ENCODE data around the gene COL15A1. TPM values are rescaled to one million over a fixed set of nuclear protein-coding genes. Genes with fewer than 3 reads are reported as not detected.

COL15A1 gene
- total and polyA plus RNA-seq, 2 of the 8 experiments (the other 6 are each of a cell fraction or from before 2014, with no cell fraction given) = 0.12 to 0.15 TPM

DNA sequence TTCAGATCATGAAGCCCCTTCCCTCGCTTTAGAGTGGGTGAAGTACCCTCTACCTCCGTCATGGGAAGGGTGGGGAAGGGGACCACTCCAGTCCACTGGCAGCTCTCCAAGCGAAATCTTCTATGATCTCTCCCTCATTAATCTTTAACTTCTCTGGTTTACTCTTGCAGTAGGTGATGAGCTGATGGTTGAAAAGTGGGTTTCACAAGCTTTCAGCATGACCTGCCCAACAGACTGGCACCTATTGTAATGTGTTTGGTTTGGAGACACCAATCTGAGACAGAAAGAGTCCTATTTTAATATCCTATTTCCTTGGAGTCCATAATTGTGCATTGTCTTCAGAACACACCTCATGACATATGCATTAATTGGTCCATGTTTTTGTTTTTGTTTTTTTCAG is 90.4 kb downstream of the COL15A1 start (continued):
- no peak for TF ChIP-seq GABPA (IDR thresholded peaks at IDR 0.05; ENCODE audit: borderline replicate concordance, insufficient read depth, low read length)
- no peak for TF ChIP-seq RFX5 (IDR thresholded peaks at IDR 0.05; ENCODE audit: borderline replicate concordance, low read depth, low read length)
- no peak for TF ChIP-seq CBX8 (IDR thresholded peaks at IDR 0.05; ENCODE audit: borderline replicate concordance, low read depth, low read length)
- TF ChIP-seq SIX5 (IDR thresholded peaks at IDR 0.05; ENCODE audit: low read depth, low read length) = no peak
- no peak for TF ChIP-seq CEBPB (IDR thresholded peaks at IDR 0.05; ENCODE audit: low read depth, low read length)
- no peak for TF ChIP-seq RNF2 (IDR thresholded peaks at IDR 0.05; ENCODE audit: borderline replicate concordance, low read depth, low read length, missing control alignments, poor library complexity, severe bottlenecking)
- no peak for TF ChIP-seq KDM5A (IDR thresholded peaks at IDR 0.05; ENCODE audit: low read length)
- no peak for TF ChIP-seq CBX5 (IDR thresholded peaks at IDR 0.05; ENCODE audit: low read depth, low read length)
- no peak for TF ChIP-seq SRF (IDR thresholded peaks at IDR 0.05; ENCODE audit: low read depth, low read length)

Data from H1 (cell line).